Neural cell (in vitro differentiated cells): ENCODE data around the gene RBM15. TPM values are rescaled to one million over a fixed set of nuclear protein-coding genes. Genes with fewer than 3 reads are reported as not detected.

Experiments used
- H2AFZ ChIP-seq: fragments of 200-600, 300-800 bp; sonication (generic), shearing (Covaris generic); 2 replicates; pipeline ENCODE4 v1.6.0; 2014; ENCODE audit warnings: low read depth, mild to moderate bottlenecking, antibody characterized with exemption, low read length, moderate library complexity
- H3F3A ChIP-seq: fragments of 200-600 bp; shearing (Covaris generic); 2 replicates; pipeline ENCODE4 v1.6.1; 2016; ENCODE audit warnings: mild to moderate bottlenecking, moderate library complexity, mixed read lengths, antibody characterized with exemption, low read length; ENCODE audit not compliant: insufficient read depth, poor library complexity, severe bottlenecking
- H3K27ac ChIP-seq: fragments of 200-600, 300-800 bp; sonication (generic), shearing (Covaris generic); 2 replicates; pipeline ENCODE4 v1.5.1; 2014; ENCODE audit warnings: mild to moderate bottlenecking, low read length, moderate library complexity
- H3K27me3 ChIP-seq: fragments of 300-800, 200-600 bp; sonication (generic), shearing (Covaris generic); 2 replicates; pipeline ENCODE4 v1.6.0; 2014; ENCODE audit warnings: mild to moderate bottlenecking, low read depth, low read length, moderate library complexity; ENCODE audit not compliant: insufficient read depth
- H3K36me3 ChIP-seq: fragments of 300-800, 200-600 bp; sonication (generic), shearing (Covaris generic); 2 replicates; pipeline ENCODE4 v1.5.1; 2014; ENCODE audit warnings: mild to moderate bottlenecking, antibody characterized with exemption, low read length, moderate library complexity; ENCODE audit not compliant: insufficient read depth
- H3K4me2 ChIP-seq: fragments of 300-800, 200-600 bp; sonication (generic), shearing (Covaris generic); 2 replicates; pipeline ENCODE4 v1.6.0; 2014; ENCODE audit warnings: mild to moderate bottlenecking, low read length
- H3K4me3 ChIP-seq: fragments of 300-800, 200-600 bp; sonication (generic), shearing (Covaris generic); 2 replicates; pipeline ENCODE4 v1.5.1; 2014; ENCODE audit warnings: mild to moderate bottlenecking, low read length, moderate library complexity
- H3K79me2 ChIP-seq: fragments of 200-600 bp; shearing (Covaris generic); replicated peaks from 2 replicates; pipeline ENCODE4 v1.6.0; 2014; ENCODE audit warnings: mild to moderate bottlenecking, low read length, moderate library complexity; ENCODE audit not compliant: insufficient read depth
- H3K9ac ChIP-seq: fragments of 300-800, 200-600 bp; sonication (generic), shearing (Covaris generic); 2 replicates; pipeline ENCODE4 v1.6.1; 2016; ENCODE audit warnings: mild to moderate bottlenecking, low read length, mixed read lengths
- H3K9me2 ChIP-seq: fragments of 200-600 bp; shearing (Covaris generic); 2 replicates; pipeline ENCODE4 v1.6.1; 2016; ENCODE audit warnings: mild to moderate bottlenecking, low read length, mixed read lengths; ENCODE audit not compliant: insufficient read depth
- H3K9me3 ChIP-seq: fragments of 200-600, 300-800 bp; sonication (generic), shearing (Covaris generic); 2 replicates; pipeline ENCODE4 v1.6.1; 2016; ENCODE audit warnings: mild to moderate bottlenecking, mixed run types, low read length, moderate library complexity, mixed read lengths
- H4K20me1 ChIP-seq: fragments of 200-600 bp; shearing (Covaris generic); 2 replicates; pipeline ENCODE4 v1.6.1; 2016; ENCODE audit warnings: mild to moderate bottlenecking, mixed run types; ENCODE audit not compliant: insufficient read depth
- EP300 ChIP-seq: fragments of 450-650 bp; conservative IDR thresholded peaks from 2 replicates; pipeline ENCODE4 v1.6.1; 2014; ENCODE audit warnings: antibody characterized with exemption, mild to moderate bottlenecking, moderate library complexity; ENCODE audit not compliant: poor library complexity, severe bottlenecking
- EZH2 ChIP-seq: fragments of 200-600, 300-800 bp; shearing (Covaris generic), sonication (generic); IDR thresholded peaks from 2 replicates; pipeline ENCODE4 v1.6.1; 2014; ENCODE audit warnings: antibody characterized with exemption, low read length, borderline replicate concordance, mild to moderate bottlenecking; ENCODE audit not compliant: insufficient read depth, poor library complexity, severe bottlenecking
- MXI1 ChIP-seq: fragments of 450-650 bp; conservative IDR thresholded peaks from 2 replicates; pipeline ENCODE4 v1.6.1; 2014; ENCODE audit warnings: antibody characterized with exemption, mild to moderate bottlenecking; ENCODE audit not compliant: poor library complexity, severe bottlenecking
- POLR2AphosphoS5 ChIP-seq: IDR thresholded peaks from 2 replicates; pipeline ENCODE4 v1.6.1; 2012
- RAD21 ChIP-seq: fragments of 450-650 bp; conservative IDR thresholded peaks from 2 replicates; pipeline ENCODE4 v1.6.1; 2014; ENCODE audit warnings: antibody characterized with exemption, mild to moderate bottlenecking, moderate library complexity
- SMC3 ChIP-seq: fragments of 450-650 bp; conservative IDR thresholded peaks from 2 replicates; pipeline ENCODE4 v1.6.1; 2014; ENCODE audit warnings: antibody characterized with exemption, mild to moderate bottlenecking, moderate library complexity; ENCODE audit not compliant: poor library complexity
- TAF1 ChIP-seq: IDR thresholded peaks from 2 replicates; pipeline ENCODE4 v1.6.1; 2012; ENCODE audit warnings: low read depth
- polyA plus RNA-seq: library from polyadenylated mRNA; depleted of rRNA; stranded (reverse); fragments of >200 nt; gene quantifications from 2 replicates; pipeline ENCODE4 v1.2.3, GENCODE V29; 2014
- TF ChIP-seq, protein P1 (sequence below): IDR thresholded peaks from 2 replicates; pipeline ENCODE4 v1.6.1; 2012; ENCODE audit warnings: borderline replicate concordance
- TF ChIP-seq, protein P2 (sequence below): fragments of 450-650 bp; IDR thresholded peaks from 2 replicates; pipeline ENCODE4 v1.5.1; 2014; ENCODE audit warnings: antibody characterized with exemption, mild to moderate bottlenecking, moderate library complexity; ENCODE audit not compliant: poor library complexity, severe bottlenecking

The RBM15 gene
- polyA plus RNA-seq, 1 donor from 2014 or later, result 8.1 TPM

DNA sequence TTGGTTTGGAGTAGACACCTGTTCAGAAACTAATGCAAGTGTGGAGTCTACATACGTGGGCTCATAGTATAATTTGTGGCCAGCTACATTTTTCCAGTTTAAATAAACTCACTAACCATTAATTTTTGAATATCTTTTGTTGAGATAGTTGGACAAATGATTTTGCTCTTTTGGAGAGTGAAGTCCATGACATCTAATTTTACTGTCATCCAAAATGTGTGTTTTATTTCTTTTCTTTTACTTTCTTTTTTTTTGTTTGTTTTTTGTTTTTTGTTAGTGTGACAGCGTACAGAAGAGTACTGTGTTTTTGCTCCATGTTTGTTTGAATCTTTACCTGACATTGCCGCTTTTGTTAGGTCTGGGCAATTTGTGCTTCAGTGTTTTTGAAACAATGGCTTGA, 5.0 kb downstream of the RBM15 start:
- H3K4me3 ChIP-seq, result peak overlapping the region; percentile 79
- H4K20me1 ChIP-seq, result peaks cover 4% of the 10 kb centered on the region
- peak overlapping the region; percentile 33 for H3K4me2 ChIP-seq
- H3K27me3 ChIP-seq, result no peaks in the 10 kb centered on the region
- no peak overlapping the region for H3K9ac ChIP-seq
- TF ChIP-seq MXI1 (no peak), TAF1 (no peak), SMC3 (no peak), EZH2 (no peak), EP300 (no peak), POLR2AphosphoS5 (no peak), RAD21 (no peak)
- TF ChIP-seq, protein P1, sequence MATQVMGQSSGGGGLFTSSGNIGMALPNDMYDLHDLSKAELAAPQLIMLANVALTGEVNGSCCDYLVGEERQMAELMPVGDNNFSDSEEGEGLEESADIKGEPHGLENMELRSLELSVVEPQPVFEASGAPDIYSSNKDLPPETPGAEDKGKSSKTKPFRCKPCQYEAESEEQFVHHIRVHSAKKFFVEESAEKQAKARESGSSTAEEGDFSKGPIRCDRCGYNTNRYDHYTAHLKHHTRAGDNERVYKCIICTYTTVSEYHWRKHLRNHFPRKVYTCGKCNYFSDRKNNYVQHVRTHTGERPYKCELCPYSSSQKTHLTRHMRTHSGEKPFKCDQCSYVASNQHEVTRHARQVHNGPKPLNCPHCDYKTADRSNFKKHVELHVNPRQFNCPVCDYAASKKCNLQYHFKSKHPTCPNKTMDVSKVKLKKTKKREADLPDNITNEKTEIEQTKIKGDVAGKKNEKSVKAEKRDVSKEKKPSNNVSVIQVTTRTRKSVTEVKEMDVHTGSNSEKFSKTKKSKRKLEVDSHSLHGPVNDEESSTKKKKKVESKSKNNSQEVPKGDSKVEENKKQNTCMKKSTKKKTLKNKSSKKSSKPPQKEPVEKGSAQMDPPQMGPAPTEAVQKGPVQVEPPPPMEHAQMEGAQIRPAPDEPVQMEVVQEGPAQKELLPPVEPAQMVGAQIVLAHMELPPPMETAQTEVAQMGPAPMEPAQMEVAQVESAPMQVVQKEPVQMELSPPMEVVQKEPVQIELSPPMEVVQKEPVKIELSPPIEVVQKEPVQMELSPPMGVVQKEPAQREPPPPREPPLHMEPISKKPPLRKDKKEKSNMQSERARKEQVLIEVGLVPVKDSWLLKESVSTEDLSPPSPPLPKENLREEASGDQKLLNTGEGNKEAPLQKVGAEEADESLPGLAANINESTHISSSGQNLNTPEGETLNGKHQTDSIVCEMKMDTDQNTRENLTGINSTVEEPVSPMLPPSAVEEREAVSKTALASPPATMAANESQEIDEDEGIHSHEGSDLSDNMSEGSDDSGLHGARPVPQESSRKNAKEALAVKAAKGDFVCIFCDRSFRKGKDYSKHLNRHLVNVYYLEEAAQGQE, result no peak
- TF ChIP-seq, protein P2, sequence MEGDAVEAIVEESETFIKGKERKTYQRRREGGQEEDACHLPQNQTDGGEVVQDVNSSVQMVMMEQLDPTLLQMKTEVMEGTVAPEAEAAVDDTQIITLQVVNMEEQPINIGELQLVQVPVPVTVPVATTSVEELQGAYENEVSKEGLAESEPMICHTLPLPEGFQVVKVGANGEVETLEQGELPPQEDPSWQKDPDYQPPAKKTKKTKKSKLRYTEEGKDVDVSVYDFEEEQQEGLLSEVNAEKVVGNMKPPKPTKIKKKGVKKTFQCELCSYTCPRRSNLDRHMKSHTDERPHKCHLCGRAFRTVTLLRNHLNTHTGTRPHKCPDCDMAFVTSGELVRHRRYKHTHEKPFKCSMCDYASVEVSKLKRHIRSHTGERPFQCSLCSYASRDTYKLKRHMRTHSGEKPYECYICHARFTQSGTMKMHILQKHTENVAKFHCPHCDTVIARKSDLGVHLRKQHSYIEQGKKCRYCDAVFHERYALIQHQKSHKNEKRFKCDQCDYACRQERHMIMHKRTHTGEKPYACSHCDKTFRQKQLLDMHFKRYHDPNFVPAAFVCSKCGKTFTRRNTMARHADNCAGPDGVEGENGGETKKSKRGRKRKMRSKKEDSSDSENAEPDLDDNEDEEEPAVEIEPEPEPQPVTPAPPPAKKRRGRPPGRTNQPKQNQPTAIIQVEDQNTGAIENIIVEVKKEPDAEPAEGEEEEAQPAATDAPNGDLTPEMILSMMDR, result no peak
- no peaks in the 10 kb centered on the region for H3K9me3 ChIP-seq
- no peaks in the 10 kb centered on the region for H3F3A ChIP-seq
- peaks cover 3% of the 10 kb centered on the region for H3K36me3 ChIP-seq
- H3K79me2 ChIP-seq, result peaks cover 72% of the 10 kb centered on the region
- no peak overlapping the region for H3K27ac ChIP-seq
- no peaks in the 10 kb centered on the region for H3K9me2 ChIP-seq
- H2AFZ ChIP-seq, result no peak overlapping the region

DNA sequence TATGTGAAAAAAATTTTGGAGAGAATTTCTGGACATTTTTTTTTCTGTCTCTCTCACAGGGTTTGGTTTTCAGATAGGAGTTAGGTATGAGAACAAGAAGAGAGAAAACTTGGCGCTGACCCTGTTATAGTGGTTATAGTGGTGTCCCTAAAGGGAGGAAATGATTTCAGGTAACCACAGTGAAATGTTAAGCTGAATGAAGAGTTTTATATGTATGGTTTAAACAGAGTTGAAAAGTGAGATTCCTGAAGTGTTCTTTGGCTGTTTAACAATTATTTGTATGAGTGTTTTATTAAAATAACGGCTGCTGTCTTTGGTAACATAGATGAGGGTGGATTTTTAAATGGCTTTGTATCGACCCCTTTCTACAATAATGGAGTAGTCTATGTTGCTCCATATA, 6.3 kb downstream of the RBM15 start:
- Histone ChIP-seq H3K36me3 (peaks cover 3% of the 10 kb centered on the region), H3K27me3 (no peaks in the 10 kb centered on the region), H3K4me3 (no peak overlapping the region), H3K9ac (no peak overlapping the region), H3K27ac (no peak overlapping the region), H3K9me3 (no peaks in the 10 kb centered on the region), H3K4me2 (no peak overlapping the region), H3K9me2 (no peaks in the 10 kb centered on the region), H2AFZ (no peak overlapping the region), H4K20me1 (peaks cover 4% of the 10 kb centered on the region), H3F3A (no peaks in the 10 kb centered on the region), H3K79me2 (peaks cover 79% of the 10 kb centered on the region)
- TF ChIP-seq TAF1, result no peak

DNA sequence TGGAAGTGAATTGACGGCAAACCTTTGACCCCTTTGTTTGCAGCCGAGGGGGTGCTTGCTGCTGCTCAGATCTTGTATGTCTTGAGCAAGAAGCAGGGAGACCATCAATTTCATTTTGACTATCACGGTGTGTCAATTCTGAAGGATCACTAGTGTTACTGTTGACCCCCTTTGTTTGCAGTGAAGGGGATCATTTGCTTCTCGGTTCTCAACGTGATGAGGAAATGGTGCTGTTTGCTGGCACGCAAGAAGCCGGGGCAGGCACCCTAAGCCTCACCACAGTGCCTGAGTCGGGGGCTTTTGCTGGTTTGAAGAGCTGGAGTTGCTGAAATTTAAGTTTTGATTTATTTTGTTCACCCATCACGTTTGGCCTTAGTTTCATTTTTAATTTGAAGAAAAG, 7.5 kb downstream of the RBM15 start:
- Histone ChIP-seq H3K27ac (no peak overlapping the region), H3K9me3 (no peaks in the 10 kb centered on the region), H3K79me2 (peaks cover 78% of the 10 kb centered on the region), H3K36me3 (no peaks in the 10 kb centered on the region), H3K4me2 (no peak overlapping the region), H4K20me1 (peaks cover 4% of the 10 kb centered on the region), H2AFZ (no peak overlapping the region), H3K4me3 (no peak overlapping the region), H3F3A (no peaks in the 10 kb centered on the region), H3K9ac (no peak overlapping the region), H3K27me3 (no peaks in the 10 kb centered on the region), H3K9me2 (no peaks in the 10 kb centered on the region)
- TF ChIP-seq RAD21 (no peak), EZH2 (no peak), POLR2AphosphoS5 (no peak), TAF1 (no peak), SMC3 (no peak)
- TF ChIP-seq, protein P2, result no peak
- TF ChIP-seq, protein P1, result no peak
